Measurements from ENCODE around the gene RSRC1.
"Not testable (repeated sequence)": the region's sequence is repeated elsewhere in the genome, so short reads cannot be mapped to it uniquely, and the experiment has no call there.

The RSRC1 gene

DNA sequence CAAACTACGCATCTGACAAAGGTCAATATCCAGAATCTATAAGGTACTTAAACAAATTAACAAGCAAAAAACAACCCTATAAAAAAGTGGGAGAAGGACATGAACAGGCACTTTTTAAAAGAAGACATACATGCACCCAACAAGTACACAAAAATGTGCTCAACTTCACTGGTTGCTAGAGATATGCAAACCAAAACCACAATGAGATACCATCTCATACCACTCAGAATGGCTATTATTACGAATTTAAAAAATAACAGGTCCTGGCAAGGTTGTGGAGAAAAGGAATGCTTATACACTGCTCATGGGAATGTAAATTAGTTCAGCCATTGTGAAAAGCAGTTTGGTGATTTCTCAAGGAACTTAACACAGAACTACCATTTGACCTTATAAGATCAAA is 285.5 kb downstream of the RSRC1 start:
- no peak overlapping the region for H3K4me3 ChIP-seq (ENCODE audit: low read length)
- DNase-seq (ENCODE audit: low read depth), result no peak
- TF ChIP-seq, protein P1, sequence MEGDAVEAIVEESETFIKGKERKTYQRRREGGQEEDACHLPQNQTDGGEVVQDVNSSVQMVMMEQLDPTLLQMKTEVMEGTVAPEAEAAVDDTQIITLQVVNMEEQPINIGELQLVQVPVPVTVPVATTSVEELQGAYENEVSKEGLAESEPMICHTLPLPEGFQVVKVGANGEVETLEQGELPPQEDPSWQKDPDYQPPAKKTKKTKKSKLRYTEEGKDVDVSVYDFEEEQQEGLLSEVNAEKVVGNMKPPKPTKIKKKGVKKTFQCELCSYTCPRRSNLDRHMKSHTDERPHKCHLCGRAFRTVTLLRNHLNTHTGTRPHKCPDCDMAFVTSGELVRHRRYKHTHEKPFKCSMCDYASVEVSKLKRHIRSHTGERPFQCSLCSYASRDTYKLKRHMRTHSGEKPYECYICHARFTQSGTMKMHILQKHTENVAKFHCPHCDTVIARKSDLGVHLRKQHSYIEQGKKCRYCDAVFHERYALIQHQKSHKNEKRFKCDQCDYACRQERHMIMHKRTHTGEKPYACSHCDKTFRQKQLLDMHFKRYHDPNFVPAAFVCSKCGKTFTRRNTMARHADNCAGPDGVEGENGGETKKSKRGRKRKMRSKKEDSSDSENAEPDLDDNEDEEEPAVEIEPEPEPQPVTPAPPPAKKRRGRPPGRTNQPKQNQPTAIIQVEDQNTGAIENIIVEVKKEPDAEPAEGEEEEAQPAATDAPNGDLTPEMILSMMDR (conservative IDR thresholded peaks at IDR 0.05; ENCODE audit: low read depth, low read length), result no peak

DNA sequence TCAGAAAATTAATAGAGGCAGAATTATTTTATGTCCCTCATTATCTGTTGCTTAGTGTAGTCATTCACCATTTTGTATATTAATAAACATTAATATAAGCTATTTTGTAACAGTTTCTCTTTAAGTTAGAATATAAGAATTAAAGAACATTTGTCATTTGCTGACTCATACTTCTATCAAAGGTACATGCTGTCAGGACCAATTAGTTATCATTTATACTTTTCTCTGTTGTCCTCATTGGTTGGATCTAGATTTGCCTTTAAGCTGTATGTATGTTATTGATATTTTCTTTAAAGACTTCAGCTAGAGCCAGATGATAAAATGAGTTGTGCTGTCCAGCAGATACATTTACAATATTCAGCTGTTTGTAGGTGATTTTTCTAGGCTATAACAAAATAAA is 292.7 kb downstream of the RSRC1 start:
- no peak overlapping the region for H3K4me3 ChIP-seq (ENCODE audit: low read length)
- TF ChIP-seq, protein P1 (conservative IDR thresholded peaks at IDR 0.05; ENCODE audit: low read depth, low read length), result no peak
- DNase-seq (ENCODE audit: low read depth), result no peak

DNA sequence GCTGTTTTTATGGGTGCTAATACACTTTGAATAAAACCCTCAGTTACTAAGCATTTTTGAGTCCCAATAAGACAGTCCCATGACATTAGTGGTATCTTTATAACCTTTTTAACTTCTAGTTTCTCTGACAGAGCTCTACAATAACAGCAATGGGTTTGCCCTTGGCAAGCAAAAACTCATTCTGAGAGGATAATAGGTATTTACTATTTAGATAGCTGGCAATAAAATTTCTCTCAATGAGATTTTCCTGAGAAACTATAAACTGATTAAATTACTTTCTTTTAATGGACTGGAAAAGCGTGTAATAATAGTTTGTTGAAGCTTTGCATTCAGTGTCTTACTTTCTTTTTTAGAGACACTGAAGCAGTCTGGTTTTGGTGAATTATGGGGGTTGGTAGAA is 293.1 kb downstream of the RSRC1 start:
- DNase-seq (ENCODE audit: low read depth), result no peak
- TF ChIP-seq, protein P1 (conservative IDR thresholded peaks at IDR 0.05; ENCODE audit: low read depth, low read length), result no peak

DNA sequence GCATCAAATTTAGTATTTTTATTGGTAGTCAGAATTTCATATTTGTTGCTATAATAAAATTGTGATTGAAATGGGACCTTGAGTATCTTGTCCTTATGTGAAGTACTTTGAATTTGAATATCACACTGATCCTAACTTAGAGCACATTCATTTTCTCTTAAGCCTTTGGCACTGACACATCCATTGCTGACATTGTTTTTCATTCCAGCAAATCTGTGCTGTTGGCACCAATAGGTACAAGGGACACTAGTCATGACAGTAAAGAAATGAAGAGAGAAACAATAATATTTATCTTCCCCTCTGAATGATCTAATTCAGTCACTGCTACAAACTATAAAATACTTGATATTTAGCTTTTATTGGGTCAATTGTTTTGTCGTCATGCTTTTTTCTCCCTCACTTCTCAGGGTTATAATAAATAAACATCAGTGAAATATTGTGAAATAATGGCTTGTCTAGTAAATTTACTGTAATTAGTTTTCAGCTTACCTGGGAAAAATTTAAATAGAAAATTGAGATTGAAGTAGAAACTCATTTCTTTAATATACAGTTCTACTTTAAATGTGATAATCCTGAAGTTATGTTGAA is 294.3 kb downstream of the RSRC1 start:
- no peak overlapping the region for H3K4me3 ChIP-seq (ENCODE audit: low read length)
- TF ChIP-seq, protein P1 (conservative IDR thresholded peaks at IDR 0.05; ENCODE audit: low read depth, low read length), result no peak
- DNase-seq (ENCODE audit: low read depth), result no peak

More for the DNA sequence above, 293.1 kb downstream of the RSRC1 start:
- no peak overlapping the region for H3K4me3 ChIP-seq (ENCODE audit: low read length)

DNA sequence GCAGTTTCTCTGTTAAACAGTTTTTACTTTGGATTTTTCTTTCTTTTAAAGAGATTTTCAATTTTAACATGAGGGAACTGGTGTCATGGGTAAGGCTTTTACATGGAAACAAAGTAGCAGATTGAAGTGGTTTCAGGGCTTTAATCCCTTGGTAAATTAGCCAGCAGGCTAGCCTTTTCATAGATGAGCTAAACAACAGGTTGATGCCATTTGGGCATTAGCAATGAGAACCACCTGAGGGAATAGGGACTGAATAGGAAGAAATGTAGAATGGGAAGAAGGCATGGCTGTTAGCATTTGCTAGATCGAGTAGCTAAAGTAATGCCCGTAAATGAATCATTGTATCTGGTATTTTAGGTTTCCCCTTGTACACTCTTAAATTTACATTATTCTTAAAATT is 295.6 kb downstream of the RSRC1 start:
- H3K4me3 ChIP-seq (ENCODE audit: low read length), result no peak overlapping the region
- no peak for DNase-seq (ENCODE audit: low read depth)
- TF ChIP-seq, protein P1 (conservative IDR thresholded peaks at IDR 0.05; ENCODE audit: low read depth, low read length), result no peak

DNA sequence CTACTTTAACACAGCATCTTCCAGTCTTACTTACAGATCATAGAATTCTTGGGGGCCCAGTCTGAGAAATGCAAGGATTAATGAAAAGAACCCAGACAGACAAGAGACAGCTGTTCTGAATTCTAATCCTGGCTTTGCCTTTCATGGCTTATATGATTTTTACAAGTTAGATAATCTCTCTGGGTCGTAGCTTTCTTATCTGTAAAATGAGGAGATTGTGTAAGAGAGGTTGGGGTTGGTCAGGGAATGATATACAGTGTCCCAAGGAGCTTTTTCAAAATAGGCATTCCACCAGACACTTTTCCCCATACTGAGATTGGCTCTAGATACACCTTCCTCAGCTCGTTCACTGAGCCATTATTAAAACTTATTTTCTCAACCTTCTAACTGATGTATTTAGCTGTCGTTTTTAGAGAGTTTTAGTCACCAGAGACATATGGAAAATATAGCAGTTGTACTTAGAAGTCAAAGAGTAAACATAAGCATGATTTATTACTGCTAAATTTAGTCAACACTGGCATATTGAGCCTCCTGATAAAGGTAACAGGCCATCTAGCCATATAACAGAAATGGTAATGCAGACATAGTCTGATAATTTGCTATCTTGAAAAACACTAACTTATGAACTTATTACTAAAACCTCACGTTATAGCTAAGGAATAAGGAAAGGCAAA is 298.1 kb downstream of the RSRC1 start:
- H3K4me3 ChIP-seq (ENCODE audit: low read length), result no peak overlapping the region
- no peak for DNase-seq (ENCODE audit: low read depth)
- TF ChIP-seq, protein P1 (conservative IDR thresholded peaks at IDR 0.05; ENCODE audit: low read depth, low read length), result no peak

DNA sequence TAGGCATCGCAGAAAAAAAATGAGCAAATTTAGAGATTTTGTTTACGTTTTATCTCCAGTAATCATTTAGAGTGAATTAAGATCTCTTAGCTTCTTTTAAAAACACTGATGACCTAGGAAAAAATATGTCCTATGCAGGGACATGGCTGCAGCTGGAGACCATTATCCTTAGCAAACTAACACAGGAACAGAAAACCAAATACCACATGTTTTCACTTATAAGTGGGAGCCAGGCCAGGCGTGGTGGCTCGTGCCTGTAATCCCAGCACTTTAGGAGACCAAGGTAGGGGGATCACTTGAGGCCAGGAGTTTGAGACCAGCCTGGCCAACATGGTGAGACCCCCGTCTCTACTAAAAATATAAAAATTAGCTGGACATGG is 298.6 kb downstream of the RSRC1 start:
- DNase-seq (ENCODE audit: low read depth); H3K4me3 ChIP-seq (ENCODE audit: low read length): not testable (repeated sequence)

All from retinal pigment epithelial cell (primary cell).